AG08396 (cell line): ENCODE results near the gene TEX29.

Source experiments
- DNase-seq: peaks from one replicate; pipeline ENCODE4 v3.0.0; 2012; ENCODE audit warnings: low spot score, mixed read lengths

The TEX29 gene

GRCh38 chr13:111322001-111322915 lies 1.8 kb downstream of the TEX29 start:
- no peak for DNase-seq

GRCh38 chr13:111322916-111323331 lies 2.5 kb downstream of the TEX29 start:
- DNase-seq = no peak

GRCh38 chr13:111323549-111323948 lies 3.1 kb downstream of the TEX29 start:
- no peak for DNase-seq

GRCh38 chr13:111323950-111324651 lies 3.7 kb downstream of the TEX29 start:
- DNase-seq = no peak

GRCh38 chr13:111324736-111325135 lies 4.3 kb downstream of the TEX29 start:
- no peak for DNase-seq

- DNase-seq = no peak
Observed at GRCh38 chr13:111325146-111325890, 4.9 kb downstream of the TEX29 start.

- no peak for DNase-seq
Observed at GRCh38 chr13:111325941-111326620, 5.6 kb downstream of the TEX29 start.

GRCh38 chr13:111326621-111326965 lies 6.2 kb downstream of the TEX29 start:
- no peak for DNase-seq

- DNase-seq = no peak
Observed at GRCh38 chr13:111326981-111327642, 6.7 kb downstream of the TEX29 start.

GRCh38 chr13:111327730-111328573 lies 7.5 kb downstream of the TEX29 start:
- DNase-seq = no peak

- no peak for DNase-seq
Observed at GRCh38 chr13:111328574-111329410, 8.3 kb downstream of the TEX29 start.

GRCh38 chr13:111329641-111330040 lies 9.2 kb downstream of the TEX29 start:
- no peak for DNase-seq

- no peak for DNase-seq
Observed at GRCh38 chr13:111330066-111330610, 9.7 kb downstream of the TEX29 start.

- DNase-seq = no peak
Observed at GRCh38 chr13:111335298-111335697, 14.9 kb downstream of the TEX29 start.

GRCh38 chr13:111336666-111337065 lies 16.2 kb downstream of the TEX29 start:
- DNase-seq = no peak

- DNase-seq = peak; percentile 85
Observed at GRCh38 chr13:111337206-111337605, 16.8 kb downstream of the TEX29 start.

GRCh38 chr13:111337741-111338140 lies 17.3 kb downstream of the TEX29 start:
- DNase-seq = no peak

GRCh38 chr13:111338841-111339240 lies 18.4 kb downstream of the TEX29 start:
- no peak for DNase-seq
